HepG2 (cell line): ENCODE data around the gene SLC13A5. TPM values are rescaled to one million over a fixed set of nuclear protein-coding genes. Genes with fewer than 3 reads are reported as not detected.
A peak's percentile ranks its signal among the peaks of the same experiment; 100 is the strongest.

Experiments used
- ARNTL ChIP-seq: sonication (generic); formaldehyde crosslinking; IDR thresholded peaks from 2 replicates; pipeline ENCODE4 v1.4.0; 2020; ENCODE audit warnings: mild to moderate bottlenecking, missing genetic modification reagents
- DNMT1 ChIP-seq: sonication (generic); formaldehyde crosslinking; IDR thresholded peaks from 2 replicates; pipeline ENCODE4 v1.5.1; 2020; ENCODE audit warnings: mild to moderate bottlenecking, missing genetic modification reagents
- HNRNPK ChIP-seq: fragments of 200-400 bp; formaldehyde crosslinking; IDR thresholded peaks from 2 replicates; pipeline ENCODE4 v1.6.1; 2018; ENCODE audit warnings: low read length, low read depth, moderate library complexity, mild to moderate bottlenecking; ENCODE audit not compliant: poor library complexity, severe bottlenecking
- NFIB ChIP-seq: sonication (generic); formaldehyde crosslinking; IDR thresholded peaks from 2 replicates; pipeline ENCODE4 v1.9.0; 2021; ENCODE audit warnings: missing genetic modification reagents, mild to moderate bottlenecking, borderline replicate concordance
- RBM22 ChIP-seq: fragments of 200-400 bp; formaldehyde crosslinking; optimal IDR thresholded peaks from 2 replicates; pipeline ENCODE3; 2017; ENCODE audit warnings: mild to moderate bottlenecking, low read length, moderate library complexity
- SETDB1 ChIP-seq: sonication (generic); formaldehyde crosslinking; IDR thresholded peaks from 2 replicates; pipeline ENCODE4 v1.5.1; 2020; ENCODE audit warnings: missing genetic modification reagents, mild to moderate bottlenecking, borderline replicate concordance
- SOX13 ChIP-seq, 3 experiments: fragments of 450-650 bp in 1 of 3; sonication (generic) in 1 of 3; formaldehyde crosslinking in 1 of 3; IDR thresholded peaks in 2 of 3; conservative IDR thresholded peaks in 1 of 3; 2 replicates each; pipeline versions ENCODE4 v1.5.0 to v1.6.1; 2016 to 2020; ENCODE audit warnings: antibody characterized with exemption in 1 of 3, mild to moderate bottlenecking in 1 of 3, missing compliant biosample characterization in 1 of 3, missing genetic modification reagents in 1 of 3, moderate library complexity in 1 of 3
- SP5 ChIP-seq: IDR thresholded peaks from 2 replicates; pipeline ENCODE4 v1.6.1; 2016; ENCODE audit warnings: low read depth, borderline replicate concordance
- TSC22D2 ChIP-seq: sonication (generic); formaldehyde crosslinking; IDR thresholded peaks from 2 replicates; pipeline ENCODE4 v1.5.1; 2020; ENCODE audit warnings: missing genetic modification reagents, mild to moderate bottlenecking, borderline replicate concordance
- ZC3H4 ChIP-seq: sonication (generic); formaldehyde crosslinking; IDR thresholded peaks from 2 replicates; pipeline ENCODE4 v1.4.0; 2020; ENCODE audit warnings: missing genetic modification reagents, borderline replicate concordance
- ZFP37 ChIP-seq: sonication (generic); formaldehyde crosslinking; IDR thresholded peaks from 2 replicates; pipeline ENCODE4 v1.4.0; 2020; ENCODE audit warnings: missing genetic modification reagents, borderline replicate concordance
- ZNF232 ChIP-seq: sonication (generic); formaldehyde crosslinking; IDR thresholded peaks from 2 replicates; pipeline ENCODE4 v1.4.0; 2020; ENCODE audit warnings: missing genetic modification reagents, borderline replicate concordance
- ZNF460 ChIP-seq: sonication (generic); formaldehyde crosslinking; IDR thresholded peaks from 2 replicates; pipeline ENCODE4 v1.5.1; 2020; ENCODE audit warnings: missing genetic modification reagents, mild to moderate bottlenecking, borderline replicate concordance
- ZNF552 ChIP-seq: sonication (generic); formaldehyde crosslinking; IDR thresholded peaks from 2 replicates; pipeline ENCODE4 v1.9.0; 2022; ENCODE audit warnings: missing genetic modification reagents, mild to moderate bottlenecking, borderline replicate concordance
- ZNF598 ChIP-seq: sonication (generic); formaldehyde crosslinking; IDR thresholded peaks from 2 replicates; pipeline ENCODE4 v1.5.1; 2020; ENCODE audit warnings: mild to moderate bottlenecking, missing genetic modification reagents, borderline replicate concordance
- polyA plus RNA-seq, 8 experiments: library from polyadenylated mRNA; depleted of rRNA in 3 of 8; stranded (reverse) in 7 of 8; unstranded in 1 of 8; fragments of >200 nt; fragmentation: Illumina TruSeq in 4 of 8; extraction: Trizol in 4 of 8; gene quantifications; 2 replicates each; pipeline versions ENCODE4 v1.2.1 to v1.2.3, GENCODE V29; 2011 to 2016; ENCODE audit warnings: low read depth in 4 of 8, missing spikeins in 1 of 8, mixed read lengths in 1 of 8; ENCODE audit not compliant: insufficient read depth in 1 of 8
- total RNA-seq, 5 experiments: library from RNA; depleted of rRNA; stranded (reverse); fragments of >200 nt; fragmentation: Illumina TruSeq; extraction: Trizol; gene quantifications; 2 replicates each; pipeline ENCODE4 v1.2.3, GENCODE V29; 2016; ENCODE audit warnings: low read depth in 1 of 5
- TF ChIP-seq, protein P1 (sequence below): IDR thresholded peaks from 2 replicates; pipeline ENCODE4 v1.6.1; 2012; ENCODE audit warnings: inconsistent platforms
- TF ChIP-seq, protein P2 (sequence below): sonication (generic); formaldehyde crosslinking; IDR thresholded peaks from 2 replicates; pipeline ENCODE4 v1.4.0; 2020; ENCODE audit warnings: missing genetic modification reagents, low read depth, mild to moderate bottlenecking, borderline replicate concordance
- TF ChIP-seq, protein P3 (sequence below): sonication (generic); formaldehyde crosslinking; IDR thresholded peaks from 2 replicates; pipeline ENCODE4 v1.4.0; 2020; ENCODE audit warnings: mild to moderate bottlenecking, missing genetic modification reagents
- TF ChIP-seq, protein P4 (sequence below): sonication (generic); formaldehyde crosslinking; IDR thresholded peaks from 2 replicates; pipeline ENCODE4 v1.8.1; 2023; ENCODE audit warnings: missing genetic modification reagents, mild to moderate bottlenecking, borderline replicate concordance
- TF ChIP-seq, protein P5 (sequence below): sonication (generic); formaldehyde crosslinking; IDR thresholded peaks from 2 replicates; pipeline ENCODE4 v1.9.0; 2022; ENCODE audit warnings: low read depth, missing genetic modification reagents
- TF ChIP-seq, protein P6 (sequence below): sonication (generic); formaldehyde crosslinking; IDR thresholded peaks from 2 replicates; pipeline ENCODE4 v1.8.0; 2022; ENCODE audit warnings: missing genetic modification reagents, mild to moderate bottlenecking, borderline replicate concordance

The SLC13A5 gene
- total and polyA plus RNA-seq, 2 of the 13 experiments (the other 11 are each of a cell fraction or from before 2014, with no cell fraction given): 42.8 to 310 TPM

DNA sequence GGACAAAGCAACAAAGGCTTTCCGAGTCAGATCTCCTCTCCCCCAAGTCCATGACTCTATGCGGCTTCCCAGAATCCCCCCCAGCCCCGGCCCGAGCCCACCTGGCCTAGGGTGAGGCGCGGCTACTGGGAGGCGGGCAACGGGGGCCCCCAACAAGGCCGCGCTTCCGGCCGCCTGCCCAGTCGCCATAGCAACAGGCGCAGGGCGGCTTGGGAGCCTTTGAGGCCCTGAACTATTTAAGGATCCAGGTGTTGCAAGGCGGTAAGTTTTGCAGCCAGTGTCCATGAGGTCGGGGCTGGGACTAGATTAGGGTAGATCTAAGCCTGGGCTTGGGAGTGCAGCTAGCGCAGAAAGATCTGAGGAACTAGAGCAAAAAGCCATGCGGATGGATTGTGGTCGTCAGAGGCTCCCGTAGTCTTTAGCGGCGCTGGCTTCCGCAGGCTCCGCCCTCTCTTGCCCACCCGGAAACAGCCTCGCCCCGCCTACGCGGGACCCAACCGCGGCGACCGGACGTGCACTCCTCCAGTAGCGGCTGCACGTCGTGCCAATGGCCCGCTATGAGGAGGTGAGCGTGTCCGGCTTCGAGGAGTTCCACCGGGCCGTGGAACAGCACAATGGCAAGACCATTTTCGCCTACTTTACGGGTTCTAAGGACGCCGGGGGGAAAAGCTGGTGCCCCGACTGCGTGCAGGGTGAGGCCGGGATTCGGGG lies 72.5 kb downstream of the SLC13A5 start, which contains the start of the genes KIAA0753 and TXNDC17 (continued):
- TF ChIP-seq SP5 (CRISPR knock-in tag) (no peak), ARNTL (peak; percentile 66), ZC3H4 (CRISPR knock-in tag) (no peak), SOX13 (IDR thresholded peaks at IDR 0.05) (no peak), SOX13 (CRISPR knock-in tag; conservative IDR thresholded peaks at IDR 0.05 in 1 of 2, IDR thresholded peaks at IDR 0.05 in 1 of 2) (peak in 1 of 2 experiments; percentile 4; a peak in 1 of 4 replicates), NFIB (CRISPR knock-in tag) (no peak), RBM22 (peak; percentile 90), ZNF598 (CRISPR knock-in tag) (peak; percentile 97), HNRNPK (no peak), TSC22D2 (CRISPR knock-in tag) (no peak), SETDB1 (no peak), DNMT1 (no peak), ZNF460 (CRISPR knock-in tag) (no peak), ZNF552 (CRISPR knock-in tag) (0 out of 2 replicates have a peak, but pooled peaks have one; percentile 72), ZFP37 (no peak), ZNF232 (CRISPR knock-in tag) (peak; percentile 80)
- TF ChIP-seq, protein P1, sequence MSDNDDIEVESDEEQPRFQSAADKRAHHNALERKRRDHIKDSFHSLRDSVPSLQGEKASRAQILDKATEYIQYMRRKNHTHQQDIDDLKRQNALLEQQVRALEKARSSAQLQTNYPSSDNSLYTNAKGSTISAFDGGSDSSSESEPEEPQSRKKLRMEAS: peak; percentile 59
- TF ChIP-seq, protein P2, sequence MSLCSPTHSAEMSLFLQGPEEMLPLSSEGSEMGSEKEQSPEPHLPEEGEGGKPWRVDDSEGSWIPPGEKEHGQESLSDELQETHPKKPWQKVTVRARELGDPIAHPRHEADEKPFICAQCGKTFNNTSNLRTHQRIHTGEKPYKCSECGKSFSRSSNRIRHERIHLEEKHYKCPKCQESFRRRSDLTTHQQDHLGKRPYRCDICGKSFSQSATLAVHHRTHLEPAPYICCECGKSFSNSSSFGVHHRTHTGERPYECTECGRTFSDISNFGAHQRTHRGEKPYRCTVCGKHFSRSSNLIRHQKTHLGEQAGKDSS (CRISPR knock-in tag): peak; percentile 79; the same call in 1 of the 2 replicates
- TF ChIP-seq, protein P3, sequence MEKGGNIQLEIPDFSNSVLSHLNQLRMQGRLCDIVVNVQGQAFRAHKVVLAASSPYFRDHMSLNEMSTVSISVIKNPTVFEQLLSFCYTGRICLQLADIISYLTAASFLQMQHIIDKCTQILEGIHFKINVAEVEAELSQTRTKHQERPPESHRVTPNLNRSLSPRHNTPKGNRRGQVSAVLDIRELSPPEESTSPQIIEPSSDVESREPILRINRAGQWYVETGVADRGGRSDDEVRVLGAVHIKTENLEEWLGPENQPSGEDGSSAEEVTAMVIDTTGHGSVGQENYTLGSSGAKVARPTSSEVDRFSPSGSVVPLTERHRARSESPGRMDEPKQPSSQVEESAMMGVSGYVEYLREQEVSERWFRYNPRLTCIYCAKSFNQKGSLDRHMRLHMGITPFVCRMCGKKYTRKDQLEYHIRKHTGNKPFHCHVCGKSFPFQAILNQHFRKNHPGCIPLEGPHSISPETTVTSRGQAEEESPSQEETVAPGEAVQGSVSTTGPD (CRISPR knock-in tag): no peak
- TF ChIP-seq, protein P4, sequence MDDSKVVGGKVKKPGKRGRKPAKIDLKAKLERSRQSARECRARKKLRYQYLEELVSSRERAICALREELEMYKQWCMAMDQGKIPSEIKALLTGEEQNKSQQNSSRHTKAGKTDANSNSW (CRISPR knock-in tag): peak; percentile 78; the same call in 1 of the 2 replicates
- TF ChIP-seq, protein P5, sequence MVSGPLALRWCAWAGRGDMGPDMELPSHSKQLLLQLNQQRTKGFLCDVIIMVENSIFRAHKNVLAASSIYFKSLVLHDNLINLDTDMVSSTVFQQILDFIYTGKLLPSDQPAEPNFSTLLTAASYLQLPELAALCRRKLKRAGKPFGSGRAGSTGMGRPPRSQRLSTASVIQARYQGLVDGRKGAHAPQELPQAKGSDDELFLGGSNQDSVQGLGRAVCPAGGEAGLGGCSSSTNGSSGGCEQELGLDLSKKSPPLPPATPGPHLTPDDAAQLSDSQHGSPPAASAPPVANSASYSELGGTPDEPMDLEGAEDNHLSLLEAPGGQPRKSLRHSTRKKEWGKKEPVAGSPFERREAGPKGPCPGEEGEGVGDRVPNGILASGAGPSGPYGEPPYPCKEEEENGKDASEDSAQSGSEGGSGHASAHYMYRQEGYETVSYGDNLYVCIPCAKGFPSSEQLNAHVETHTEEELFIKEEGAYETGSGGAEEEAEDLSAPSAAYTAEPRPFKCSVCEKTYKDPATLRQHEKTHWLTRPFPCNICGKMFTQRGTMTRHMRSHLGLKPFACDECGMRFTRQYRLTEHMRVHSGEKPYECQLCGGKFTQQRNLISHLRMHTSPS (CRISPR knock-in tag): peak; percentile 47; the same call in 1 of the 2 replicates
- TF ChIP-seq, protein P6, sequence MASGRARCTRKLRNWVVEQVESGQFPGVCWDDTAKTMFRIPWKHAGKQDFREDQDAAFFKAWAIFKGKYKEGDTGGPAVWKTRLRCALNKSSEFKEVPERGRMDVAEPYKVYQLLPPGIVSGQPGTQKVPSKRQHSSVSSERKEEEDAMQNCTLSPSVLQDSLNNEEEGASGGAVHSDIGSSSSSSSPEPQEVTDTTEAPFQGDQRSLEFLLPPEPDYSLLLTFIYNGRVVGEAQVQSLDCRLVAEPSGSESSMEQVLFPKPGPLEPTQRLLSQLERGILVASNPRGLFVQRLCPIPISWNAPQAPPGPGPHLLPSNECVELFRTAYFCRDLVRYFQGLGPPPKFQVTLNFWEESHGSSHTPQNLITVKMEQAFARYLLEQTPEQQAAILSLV (CRISPR knock-in tag): no peak; the same call in 1 of the 2 replicates
